Natural killer cell treated with Interleukin-12 subunit alpha and Interleukin-12 subunit beta and Interleukin-15 and Interleukin-18, amount 100 ng/mL, for 72 hours (primary cell): ENCODE results near the gene LRP1. TPM values are rescaled to one million over a fixed set of nuclear protein-coding genes. Genes with fewer than 3 reads are reported as not detected.

Experiments
- ATAC-seq, 2 donors: fragments of 150-1000 bp; cut with Tn5 transposase in 1 of 2; sonication (Bioruptor Pico), chemical (Tn5 transposase) in 1 of 2; 2 replicates each; pipeline ENCODE4 v1.10.0; 2021
- DNase-seq: peaks from one replicate; pipeline ENCODE4 v3.0.0; 2022; ENCODE audit warnings: low spot score
- H3K27ac Mint-ChIP-seq, 2 donors: 1 replicate in 1 of 2; 2 replicates in 1 of 2; pipeline ENCODE4 v1.8.0; 2022; ENCODE audit warnings: mixed read lengths in 2 of 2, mild to moderate bottlenecking in 1 of 2, moderate library complexity in 1 of 2
- H3K27me3 Mint-ChIP-seq, 2 donors: 1 replicate in 1 of 2; 2 replicates in 1 of 2; pipeline ENCODE4 v1.8.0; 2022; ENCODE audit warnings: mixed read lengths in 2 of 2
- H3K36me3 Mint-ChIP-seq: one replicate; pipeline ENCODE4 v1.8.0; 2022; ENCODE audit warnings: mixed read lengths
- H3K4me1 Mint-ChIP-seq, 2 donors: 1 replicate in 1 of 2; 2 replicates in 1 of 2; pipeline ENCODE4 v1.8.0; 2022; ENCODE audit warnings: low read depth in 2 of 2, mixed read lengths in 2 of 2, mild to moderate bottlenecking in 1 of 2
- H3K4me3 Mint-ChIP-seq: one replicate; pipeline ENCODE4 v1.8.0; 2022; ENCODE audit warnings: mixed read lengths
- H3K9me3 Mint-ChIP-seq: 2 replicates; pipeline ENCODE4 v1.8.0; 2022; ENCODE audit warnings: mixed read lengths
- total RNA-seq, 2 donors: library from RNA; stranded (reverse); gene quantifications; one replicate each; pipeline ENCODE4 v1.2.3, GENCODE V29; 2022

LRP1 gene
- total RNA-seq, 2 donors from 2014 or later = 0.42 to 0.45 TPM

GRCh38 chr12:57178213-57178612 lies 49.9 kb downstream of the LRP1 start:
- Mint-ChIP-seq H3K36me3 (no peaks in the 10 kb centered on the region), H3K27ac (no peak overlapping the region), H3K9me3 (no peaks in the 10 kb centered on the region), H3K4me1 (peaks cover 4% of the 10 kb centered on the region in 2 donors), H3K4me3 (no peak overlapping the region), H3K27me3 (peaks cover 0 to 2% of the 10 kb centered on the region in 2 donors)
- DNase-seq (no peak), ATAC-seq (no peak)

GRCh38 chr12:57179331-57180086 lies 51.2 kb downstream of the LRP1 start:
- ATAC-seq (no peak), DNase-seq (no peak)
- no peak overlapping the region for H3K4me3 Mint-ChIP-seq
- no peaks in the 10 kb centered on the region for H3K9me3 Mint-ChIP-seq
- peaks cover 4% of the 10 kb centered on the region in 2 donors for H3K4me1 Mint-ChIP-seq
- H3K27me3 Mint-ChIP-seq = peaks cover 0 to 2% of the 10 kb centered on the region in 2 donors
- no peaks in the 10 kb centered on the region for H3K36me3 Mint-ChIP-seq
- H3K27ac Mint-ChIP-seq = no peak overlapping the region

- no peak for DNase-seq
These were observed 52.2 kb downstream of the LRP1 start for GRCh38 chr12:57180321-57180989.

DNA sequence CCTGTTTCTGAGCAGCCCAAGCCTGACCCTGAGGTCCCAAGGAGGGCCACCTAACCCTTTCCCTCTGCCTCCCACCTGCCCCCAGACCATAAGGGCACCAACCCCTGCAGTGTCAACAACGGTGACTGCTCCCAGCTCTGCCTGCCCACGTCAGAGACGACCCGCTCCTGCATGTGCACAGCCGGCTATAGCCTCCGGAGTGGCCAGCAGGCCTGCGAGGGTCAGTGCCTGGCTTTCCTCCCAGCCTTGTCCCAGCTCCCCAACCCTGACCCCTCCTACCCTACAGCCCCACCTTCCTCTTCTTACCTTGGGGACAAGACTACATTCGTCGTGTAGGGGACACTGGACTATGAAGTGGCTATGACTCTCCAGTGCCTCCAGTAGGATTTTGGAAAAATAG lies 52.8 kb downstream of the LRP1 start:
- Mint-ChIP-seq H3K27ac (no peak overlapping the region), H3K4me3 (no peak overlapping the region), H3K27me3 (peaks cover 0 to 2% of the 10 kb centered on the region in 2 donors), H3K36me3 (no peaks in the 10 kb centered on the region), H3K9me3 (no peaks in the 10 kb centered on the region), H3K4me1 (peaks cover 4% of the 10 kb centered on the region in 2 donors)
- ATAC-seq (no peak), DNase-seq (no peak)

More at GRCh38 chr12:57180321-57180989, 52.2 kb downstream of the LRP1 start:
- Mint-ChIP-seq H3K36me3 (no peaks in the 10 kb centered on the region), H3K27ac (no peak overlapping the region), H3K4me1 (peaks cover 4% of the 10 kb centered on the region in 2 donors), H3K27me3 (peaks cover 0 to 2% of the 10 kb centered on the region in 2 donors), H3K4me3 (no peak overlapping the region), H3K9me3 (no peaks in the 10 kb centered on the region)
- ATAC-seq = no peak

DNA sequence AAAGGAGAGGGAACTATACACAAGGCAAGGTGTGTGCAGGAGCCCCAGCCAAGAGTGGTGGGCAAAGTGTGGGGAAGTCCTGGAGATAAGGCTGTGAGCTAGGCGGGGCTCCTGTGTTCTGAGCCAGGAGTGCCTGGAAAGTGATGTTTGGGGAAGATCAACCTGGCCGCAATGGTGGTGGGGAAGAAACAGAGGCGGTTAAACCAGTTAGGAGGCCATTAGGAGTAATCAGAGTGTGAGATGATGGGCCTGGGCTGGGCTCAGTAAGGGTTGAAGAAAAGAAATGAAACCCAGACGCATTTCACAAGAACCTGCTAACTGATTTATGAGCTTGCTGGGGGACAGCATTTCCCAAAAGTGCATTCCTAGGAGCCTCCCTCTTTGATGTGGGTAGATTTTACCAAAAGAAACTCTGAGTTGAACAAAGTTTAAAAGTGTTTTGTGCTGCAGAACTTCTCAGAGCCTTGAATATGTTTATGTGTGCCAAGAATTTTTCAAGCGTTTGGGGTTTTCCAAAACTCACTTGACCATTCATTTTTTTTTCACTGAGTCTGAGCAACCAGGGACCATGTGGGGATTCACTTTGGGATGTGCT lies 53.4 kb downstream of the LRP1 start:
- peaks cover 0 to 2% of the 10 kb centered on the region in 2 donors for H3K27me3 Mint-ChIP-seq
- no peak for ATAC-seq
- H3K4me3 Mint-ChIP-seq = no peak overlapping the region
- H3K36me3 Mint-ChIP-seq = no peaks in the 10 kb centered on the region
- peaks cover 4% of the 10 kb centered on the region in 2 donors for H3K4me1 Mint-ChIP-seq
- DNase-seq = no peak
- H3K9me3 Mint-ChIP-seq = no peaks in the 10 kb centered on the region
- H3K27ac Mint-ChIP-seq = no peak overlapping the region

- no peaks in the 10 kb centered on the region for H3K36me3 Mint-ChIP-seq
- DNase-seq (no peak), ATAC-seq (peak; percentile 78 to 84)
- H3K4me1 Mint-ChIP-seq = peaks cover 4% of the 10 kb centered on the region in 2 donors
- no peak overlapping the region for H3K4me3 Mint-ChIP-seq
- H3K27me3 Mint-ChIP-seq = peaks cover 0 to 2% of the 10 kb centered on the region in 2 donors
- no peak overlapping the region for H3K27ac Mint-ChIP-seq
- H3K9me3 Mint-ChIP-seq = no peaks in the 10 kb centered on the region
These were observed 54.8 kb downstream of the LRP1 start for GRCh38 chr12:57182918-57183575.

GRCh38 chr12:57183939-57184725 lies 55.8 kb downstream of the LRP1 start:
- H3K4me3 Mint-ChIP-seq = no peak overlapping the region
- H3K27me3 Mint-ChIP-seq = no peaks in the 10 kb centered on the region
- ATAC-seq (no peak), DNase-seq (no peak)
- no peaks in the 10 kb centered on the region for H3K36me3 Mint-ChIP-seq
- no peak overlapping the region for H3K27ac Mint-ChIP-seq
- no peaks in the 10 kb centered on the region for H3K9me3 Mint-ChIP-seq
- peaks cover 4% of the 10 kb centered on the region in 2 donors for H3K4me1 Mint-ChIP-seq

DNA sequence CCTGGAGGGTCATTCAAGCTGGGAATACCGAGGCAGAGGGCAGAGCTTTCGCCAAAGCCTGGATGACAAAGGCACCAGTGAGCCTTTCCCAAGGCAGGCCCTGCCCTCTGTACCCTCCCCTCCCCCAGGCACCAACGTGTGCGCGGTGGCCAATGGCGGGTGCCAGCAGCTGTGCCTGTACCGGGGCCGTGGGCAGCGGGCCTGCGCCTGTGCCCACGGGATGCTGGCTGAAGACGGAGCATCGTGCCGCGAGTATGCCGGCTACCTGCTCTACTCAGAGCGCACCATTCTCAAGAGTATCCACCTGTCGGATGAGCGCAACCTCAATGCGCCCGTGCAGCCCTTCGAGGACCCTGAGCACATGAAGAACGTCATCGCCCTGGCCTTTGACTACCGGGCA lies 57.1 kb downstream of the LRP1 start:
- Mint-ChIP-seq H3K36me3 (no peaks in the 10 kb centered on the region), H3K9me3 (no peaks in the 10 kb centered on the region), H3K4me3 (no peak overlapping the region), H3K27me3 (no peaks in the 10 kb centered on the region), H3K4me1 (peaks cover 4% of the 10 kb centered on the region in 2 donors), H3K27ac (no peak overlapping the region)
- no peak for ATAC-seq
- no peak for DNase-seq

DNA sequence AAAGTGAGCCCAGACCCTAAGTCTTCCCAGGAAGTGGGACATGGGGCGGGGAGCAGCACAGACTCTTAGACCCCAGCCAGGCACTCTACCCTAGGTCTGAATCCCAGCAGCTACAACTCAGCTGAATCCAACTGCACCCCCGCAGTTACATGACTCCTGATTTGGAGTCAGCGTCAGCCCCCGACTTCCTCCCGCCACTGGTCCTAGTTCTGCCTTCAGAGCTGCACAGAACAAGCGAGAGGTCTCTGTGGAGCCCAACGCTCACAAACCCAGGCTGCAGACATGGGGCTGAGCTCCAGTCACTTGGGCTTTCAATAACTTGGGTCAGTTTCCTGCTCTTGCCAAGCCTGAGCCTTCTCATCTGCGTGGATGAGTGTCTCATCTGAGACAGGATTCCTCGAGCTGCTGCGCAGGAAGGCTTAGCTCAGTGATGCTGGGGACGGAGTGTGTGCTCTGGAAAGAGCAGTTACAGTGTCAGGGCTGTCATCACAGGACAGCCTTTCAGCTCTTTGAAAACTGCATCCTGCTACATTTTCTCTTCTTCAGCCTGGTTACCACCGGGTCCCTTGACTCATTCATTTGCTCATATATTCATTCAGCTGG lies 57.7 kb downstream of the LRP1 start:
- Mint-ChIP-seq H3K4me1 (peaks cover 4% of the 10 kb centered on the region in 2 donors), H3K9me3 (no peaks in the 10 kb centered on the region), H3K27ac (no peak overlapping the region), H3K36me3 (no peaks in the 10 kb centered on the region), H3K4me3 (no peak overlapping the region), H3K27me3 (no peaks in the 10 kb centered on the region)
- DNase-seq (no peak), ATAC-seq (no peak)

DNA sequence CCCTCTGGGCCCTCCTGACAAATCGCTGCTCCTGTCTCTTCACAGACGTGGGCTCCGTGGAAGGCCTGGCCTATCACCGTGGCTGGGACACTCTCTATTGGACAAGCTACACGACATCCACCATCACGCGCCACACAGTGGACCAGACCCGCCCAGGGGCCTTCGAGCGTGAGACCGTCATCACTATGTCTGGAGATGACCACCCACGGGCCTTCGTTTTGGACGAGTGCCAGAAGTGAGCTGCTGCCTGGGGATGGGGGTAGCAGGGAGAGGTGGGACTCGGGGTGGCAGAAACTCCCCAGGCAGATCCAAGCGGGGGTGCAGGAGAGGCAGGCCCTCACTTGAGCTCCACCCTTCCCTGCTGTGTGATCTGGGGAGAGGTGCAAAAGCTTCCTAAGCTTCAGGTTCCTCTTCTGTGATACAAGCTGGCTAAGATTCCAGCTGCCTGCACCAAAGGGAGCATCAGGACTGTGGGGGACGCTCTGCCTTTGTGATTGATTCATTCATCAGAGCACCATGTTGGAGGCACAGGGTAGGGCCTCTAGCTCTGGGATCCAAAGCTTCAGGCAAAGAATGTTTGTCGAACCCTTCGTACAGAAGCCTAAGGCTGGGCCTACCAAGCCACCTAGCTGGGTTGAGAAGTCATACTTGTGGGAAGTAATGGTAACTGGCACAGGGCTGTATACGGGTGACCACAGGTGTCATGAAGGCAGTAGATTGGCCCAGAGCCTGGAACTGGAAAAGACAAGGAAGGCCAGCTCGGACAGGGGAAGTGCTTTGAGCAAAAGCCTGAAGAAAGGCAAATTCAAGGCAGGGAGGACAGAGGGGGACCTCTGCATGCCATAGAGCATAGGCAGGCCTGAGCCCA lies 59.2 kb downstream of the LRP1 start:
- Mint-ChIP-seq H3K4me3 (no peak overlapping the region), H3K27ac (no peak overlapping the region), H3K36me3 (no peaks in the 10 kb centered on the region), H3K9me3 (no peaks in the 10 kb centered on the region), H3K4me1 (peaks cover 4% of the 10 kb centered on the region in 2 donors), H3K27me3 (no peaks in the 10 kb centered on the region)
- DNase-seq (no peak), ATAC-seq (no peak)

GRCh38 chr12:57188090-57188425 lies 59.8 kb downstream of the LRP1 start:
- no peaks in the 10 kb centered on the region for H3K27me3 Mint-ChIP-seq
- H3K36me3 Mint-ChIP-seq = no peaks in the 10 kb centered on the region
- no peak overlapping the region for H3K27ac Mint-ChIP-seq
- ATAC-seq = no peak
- H3K4me3 Mint-ChIP-seq = no peak overlapping the region
- peaks cover 0 to 1% of the 10 kb centered on the region in 2 donors for H3K4me1 Mint-ChIP-seq
- H3K9me3 Mint-ChIP-seq = no peaks in the 10 kb centered on the region
- DNase-seq = no peak

GRCh38 chr12:57190037-57190436 lies 61.8 kb downstream of the LRP1 start:
- Mint-ChIP-seq H3K4me3 (no peak overlapping the region), H3K36me3 (no peaks in the 10 kb centered on the region), H3K27ac (no peak overlapping the region), H3K4me1 (no peaks in the 10 kb centered on the region), H3K9me3 (no peaks in the 10 kb centered on the region), H3K27me3 (peaks cover 0 to under 1% of the 10 kb centered on the region in 2 donors)
- no peak for DNase-seq
- no peak for ATAC-seq
